Measurements from ENCODE around the gene ESYT2. TPM values are rescaled to one million over a fixed set of nuclear protein-coding genes. Genes with fewer than 3 reads are reported as not detected.

Gene ESYT2
- total RNA-seq, 1 experiment from 2014 or later, result 68.2 TPM

GRCh38 chr7:158682456-158682855 is 146.9 kb downstream of the ESYT2 start (continued):
- TF ChIP-seq REST (IDR thresholded peaks at IDR 0.05; ENCODE audit: low read depth) (no peak), RAD21 (IDR thresholded peaks at IDR 0.05; ENCODE audit: low read depth) (no peak), EZH2phosphoT487 (IDR thresholded peaks at IDR 0.05; ENCODE audit: borderline replicate concordance) (no peak)

Other genes starting within 250 kb of the ESYT2 start
- gene PTPRN2, start 241.7 kb downstream of the ESYT2 start, total RNA-seq (2021; ENCODE audit: unreplicated experiment), result 2.1 TPM
- 73.1 TPM for gene NCAPG2, start 124.7 kb downstream of the ESYT2 start, total RNA-seq (2021; ENCODE audit: unreplicated experiment)
- 13.6 TPM for gene DYNC2I1, start 27.0 kb upstream of the ESYT2 start, total RNA-seq (2021; ENCODE audit: unreplicated experiment)

Measured in HCT116 (cell line).